Lung microvascular endothelial cell (primary cell): ENCODE measurements around the gene ZWILCH. TPM values are rescaled to one million over a fixed set of nuclear protein-coding genes. Genes with fewer than 3 reads are reported as not detected.
"Not testable (repeated sequence)": the region's sequence is repeated elsewhere in the genome, so short reads cannot be mapped to it uniquely, and the experiment has no call there.

Experiments used
- DNase-seq, 2 donors: peaks; one replicate each; pipeline versions ENCODE4 v3.0.0 to v3.0.0-alpha.2; 2010; ENCODE audit warnings: low read depth in 2 of 2
- total RNA-seq: library from RNA; depleted of rRNA; stranded (reverse); fragments of >200 nt; gene quantifications from 2 replicates; pipeline ENCODE4 v1.2.1, GENCODE V29; 2014

The ZWILCH gene
- total RNA-seq, 1 donor from 2014 or later = 8.3 TPM

DNA sequence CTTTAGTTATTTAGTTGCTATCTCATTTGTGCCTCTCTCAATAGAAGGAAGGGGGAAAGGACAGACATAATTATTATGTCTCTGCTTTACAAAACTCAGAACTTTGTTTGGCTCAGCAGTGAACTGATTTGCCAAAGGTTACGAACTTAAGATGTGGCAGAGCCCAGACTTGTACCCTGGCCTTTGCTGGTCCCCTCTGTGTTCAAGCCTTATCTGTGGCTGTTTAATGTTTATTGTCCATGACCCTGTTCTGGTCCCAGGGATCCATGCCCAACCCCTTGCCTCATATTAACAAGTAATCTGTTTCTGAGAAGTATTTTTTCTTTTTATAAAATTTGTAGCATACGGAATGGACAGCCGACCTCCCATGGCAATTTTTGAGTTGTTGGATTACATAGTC lies 18.2 kb upstream of the ZWILCH start:
- DNase-seq = no peak

DNA sequence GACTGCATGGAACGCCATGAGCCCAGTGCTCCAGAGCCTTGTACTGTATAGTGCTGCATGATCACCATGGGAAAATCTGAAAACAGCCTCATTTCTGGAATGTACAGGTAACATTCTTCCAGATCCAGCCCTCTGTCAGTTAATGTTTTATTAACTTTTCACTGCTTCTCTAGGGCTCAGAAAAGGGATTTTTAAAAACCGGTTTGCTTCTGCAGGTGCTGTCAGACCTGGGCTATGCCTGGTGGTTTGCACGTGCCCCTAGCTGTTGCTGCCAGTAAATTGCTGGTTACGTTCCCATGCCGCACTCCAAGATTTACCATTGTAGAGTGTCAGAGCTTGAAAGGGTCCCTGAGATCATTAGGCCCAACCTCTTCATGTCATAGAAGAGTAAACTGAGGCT lies 16.6 kb upstream of the ZWILCH start:
- DNase-seq = no peak

DNA sequence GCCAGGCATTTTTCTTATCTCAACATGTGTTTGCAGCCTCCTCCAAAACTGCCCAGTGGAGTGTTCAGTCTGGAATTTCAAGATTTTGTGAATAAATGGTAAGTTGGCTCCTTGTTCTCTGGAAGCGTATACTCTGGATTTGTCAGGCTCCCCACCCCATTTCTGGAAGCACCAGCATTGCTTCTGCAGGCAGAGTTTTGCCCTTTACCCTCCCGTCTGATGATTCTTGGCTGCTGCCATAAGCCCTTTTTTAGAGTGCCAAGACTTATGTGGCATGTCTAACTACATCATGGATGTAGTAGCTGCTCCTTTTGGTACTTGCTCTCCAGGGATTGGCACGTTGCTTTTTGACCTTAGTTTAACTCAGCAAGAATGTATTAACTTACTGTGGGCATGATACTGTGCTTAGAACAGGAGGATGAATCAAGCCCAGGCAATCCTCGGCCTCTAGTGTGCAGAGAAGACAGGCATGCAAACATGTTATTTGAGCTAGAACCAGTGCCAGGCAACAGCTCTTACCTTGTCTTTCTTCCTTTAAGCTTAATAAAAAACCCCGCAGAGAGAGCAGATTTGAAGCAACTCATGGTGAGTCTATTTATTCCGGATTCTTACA lies 15.8 kb upstream of the ZWILCH start:
- no peak for DNase-seq

DNA sequence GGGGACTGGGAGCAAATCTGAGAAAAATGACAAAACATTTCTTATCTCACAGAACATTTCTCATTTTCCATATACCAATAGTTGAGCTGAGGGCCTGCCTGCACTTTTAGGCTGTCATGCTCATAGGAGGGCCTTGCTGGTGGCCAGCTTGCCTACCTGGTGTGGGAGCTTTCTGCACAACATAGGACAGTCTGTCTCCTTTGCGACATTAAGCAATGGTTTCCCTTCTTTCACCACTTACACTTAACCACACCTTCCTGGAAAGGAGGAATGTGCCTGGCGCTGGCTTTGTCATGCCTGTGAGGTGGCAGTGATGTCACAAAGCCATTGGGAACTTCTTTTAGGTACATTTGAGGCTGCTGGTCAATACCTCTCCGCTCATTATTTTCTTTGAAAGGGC lies 13.3 kb upstream of the ZWILCH start:
- DNase-seq = no peak

DNA sequence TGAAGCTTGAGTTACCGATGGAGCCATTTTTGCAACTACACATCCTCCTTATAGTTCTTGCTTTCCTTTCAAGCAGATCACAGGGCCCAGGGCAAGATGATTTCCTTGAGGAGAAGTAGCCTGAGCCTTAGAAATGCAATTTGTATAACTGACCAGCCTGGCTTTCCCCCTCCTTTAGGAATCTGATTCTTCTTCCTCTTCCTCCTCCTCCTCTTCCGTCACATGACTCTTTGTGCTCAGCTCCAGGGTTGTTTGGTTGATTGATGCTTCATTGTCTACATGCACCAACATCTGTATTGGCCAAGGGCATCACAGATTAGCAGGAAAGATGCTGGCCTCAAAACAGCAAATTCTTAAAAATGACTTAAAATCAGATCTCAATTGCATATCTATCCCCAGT lies 10.9 kb upstream of the ZWILCH start:
- DNase-seq = no peak

DNA sequence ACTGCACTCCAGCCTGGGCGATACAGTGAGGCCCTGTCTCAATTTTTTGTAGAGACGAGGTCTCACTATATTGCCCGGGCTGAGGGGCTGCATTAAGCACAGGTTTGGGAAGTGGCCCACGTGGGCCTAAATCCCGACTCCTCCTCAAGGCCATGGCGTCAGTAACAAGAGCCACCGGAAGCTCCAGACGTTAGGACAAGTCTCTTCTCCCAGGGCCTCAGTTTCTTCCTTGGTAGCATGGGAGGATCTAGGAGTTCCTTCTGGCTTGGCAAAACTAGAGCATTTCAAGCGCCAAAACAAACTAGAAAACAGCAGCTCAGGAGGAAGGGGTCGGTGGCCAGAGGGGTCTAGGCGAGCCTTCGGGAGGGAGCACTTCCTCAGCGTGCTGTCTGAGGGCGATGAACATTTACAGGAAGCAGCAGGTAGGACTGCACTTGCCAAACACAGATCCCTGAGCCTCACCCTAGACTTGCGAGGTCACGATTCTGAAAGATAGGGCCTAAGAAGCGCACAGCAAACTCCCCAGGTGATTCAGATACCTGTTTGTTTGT lies 8.1 kb upstream of the ZWILCH start:
- DNase-seq = no peak

DNA sequence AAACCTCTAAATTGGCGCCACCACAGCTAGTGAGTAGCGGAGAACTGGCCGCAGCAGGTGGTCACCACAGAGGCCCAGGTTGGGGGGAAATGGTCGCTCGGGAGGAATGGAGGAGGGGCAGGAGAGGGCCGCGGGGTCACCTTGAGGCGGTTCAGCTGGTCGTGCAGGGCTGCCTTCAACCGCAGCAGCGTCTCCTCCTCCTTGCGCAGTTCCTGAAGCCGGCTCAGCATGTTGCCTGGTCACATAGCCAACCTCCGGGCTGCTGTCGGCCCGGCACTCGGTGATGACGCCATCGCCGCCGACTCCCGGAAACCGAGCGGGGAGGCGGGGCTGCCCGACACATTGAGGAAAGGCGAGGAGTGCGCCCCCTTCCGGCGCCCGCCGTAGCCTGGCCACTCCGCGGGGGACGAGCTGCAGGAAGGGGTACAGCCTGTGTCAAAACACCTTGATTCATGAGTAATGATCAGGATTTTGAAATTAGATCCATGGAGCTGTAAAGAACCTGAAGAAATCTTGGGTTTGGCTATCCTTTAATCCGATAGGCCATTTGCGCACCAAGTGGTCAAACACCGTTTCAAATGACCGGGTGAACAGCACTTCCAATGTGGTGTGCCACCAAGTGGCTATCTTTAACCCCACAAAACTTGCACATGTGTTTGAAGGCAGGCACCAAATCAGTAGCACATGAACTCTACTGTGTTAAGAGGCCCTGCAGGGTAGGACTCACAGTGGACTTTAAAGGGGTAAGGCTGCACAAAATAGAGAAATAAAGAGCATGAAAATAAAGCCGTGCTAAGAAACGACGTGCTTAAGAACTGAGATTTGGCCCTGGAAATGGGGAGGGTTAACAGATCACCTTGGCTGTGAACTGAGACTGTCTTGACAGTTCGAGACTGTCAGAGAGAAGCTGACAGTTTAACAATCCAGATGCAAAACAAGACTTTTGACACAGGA lies 7.3 kb upstream of the ZWILCH start, which contains the start of gene SNAPC5:
Gene SNAPC5, minus strand, starts transcription at position 261 of the 954 bp plus-strand sequence. Its CDS starts 31 bp downstream, at position 230.
- DNase-seq = peak; percentile 95 to 96

DNA sequence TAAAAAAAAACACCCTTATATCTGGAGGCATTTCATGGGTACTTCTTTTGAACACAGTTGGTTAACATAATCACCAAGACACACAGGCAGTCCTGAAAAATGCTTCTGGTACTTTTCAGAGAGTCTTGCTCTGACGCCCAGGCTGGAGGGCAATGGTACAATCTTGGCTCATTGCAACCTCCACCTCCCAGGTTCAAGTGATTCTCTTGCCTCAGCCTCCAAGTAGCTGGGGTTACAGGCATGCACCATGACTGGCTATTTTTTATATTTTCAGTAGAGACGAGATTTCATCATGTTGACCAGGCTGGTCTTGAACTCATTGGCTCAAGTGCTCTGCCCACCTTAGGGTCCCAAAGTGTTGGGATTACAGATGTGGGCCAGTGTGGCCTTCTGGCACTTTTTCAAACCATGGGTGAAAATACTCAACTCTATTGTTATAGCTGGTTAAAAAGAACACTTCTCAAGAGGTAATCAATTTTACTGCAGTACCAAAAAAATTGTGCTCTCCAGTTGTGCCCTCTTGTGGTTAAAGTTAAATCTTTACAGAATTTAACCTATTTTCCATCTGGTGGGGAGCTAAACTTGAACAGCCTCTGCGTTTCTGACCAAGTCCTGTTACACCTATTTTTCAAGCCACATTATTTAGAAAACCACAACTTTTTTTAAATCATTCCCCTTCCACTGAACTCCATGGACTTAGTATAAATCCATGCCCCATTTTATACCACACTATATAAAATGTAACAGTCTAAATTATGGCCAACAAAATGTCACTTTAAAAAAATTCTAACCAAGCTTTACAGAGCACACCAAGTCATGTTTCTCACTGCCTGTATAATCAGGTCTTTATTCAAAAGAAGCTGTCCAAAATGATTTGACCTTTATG lies 6.4 kb upstream of the ZWILCH start:
- peak; percentile 54 to 68 for DNase-seq

DNA sequence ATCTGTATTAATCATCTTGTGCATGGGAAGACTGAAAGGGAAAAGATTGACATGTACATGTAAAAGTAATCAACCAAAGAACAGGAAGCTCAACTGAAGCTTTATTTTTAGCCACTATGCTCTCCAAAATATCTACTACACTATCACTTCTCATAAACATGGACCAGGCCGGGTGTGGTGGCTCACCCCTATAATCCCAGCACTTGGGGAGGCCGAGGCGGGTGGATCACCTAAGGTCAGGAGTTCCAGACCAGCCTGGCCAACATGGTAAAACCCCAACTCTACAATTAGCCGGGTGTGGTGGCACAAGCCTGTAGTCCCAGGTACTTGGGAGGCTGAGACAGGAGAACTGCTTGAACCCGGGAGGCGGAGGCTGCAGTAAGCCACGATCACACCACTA lies 4.8 kb upstream of the ZWILCH start:
- not testable (repeated sequence) for DNase-seq

DNA sequence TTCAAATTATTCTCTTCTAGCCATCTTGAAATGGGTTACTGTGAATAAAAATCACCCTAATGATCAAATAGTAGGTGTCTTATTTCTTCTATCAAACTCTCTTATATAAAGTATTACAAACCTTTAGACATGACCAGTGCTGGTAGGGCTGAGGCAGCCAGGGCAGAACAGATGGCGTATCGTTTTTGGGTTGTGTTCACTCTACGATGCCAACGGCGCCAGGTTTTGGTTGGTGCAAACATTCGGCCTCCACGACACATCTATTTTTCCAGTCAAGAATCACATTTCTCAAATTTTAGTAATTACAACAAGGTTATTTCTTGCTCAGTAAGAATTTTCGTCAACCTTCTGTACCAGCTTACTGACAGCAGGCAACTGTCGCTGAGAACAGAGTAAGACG lies 2.6 kb upstream of the ZWILCH start:
- DNase-seq = no peak

DNA sequence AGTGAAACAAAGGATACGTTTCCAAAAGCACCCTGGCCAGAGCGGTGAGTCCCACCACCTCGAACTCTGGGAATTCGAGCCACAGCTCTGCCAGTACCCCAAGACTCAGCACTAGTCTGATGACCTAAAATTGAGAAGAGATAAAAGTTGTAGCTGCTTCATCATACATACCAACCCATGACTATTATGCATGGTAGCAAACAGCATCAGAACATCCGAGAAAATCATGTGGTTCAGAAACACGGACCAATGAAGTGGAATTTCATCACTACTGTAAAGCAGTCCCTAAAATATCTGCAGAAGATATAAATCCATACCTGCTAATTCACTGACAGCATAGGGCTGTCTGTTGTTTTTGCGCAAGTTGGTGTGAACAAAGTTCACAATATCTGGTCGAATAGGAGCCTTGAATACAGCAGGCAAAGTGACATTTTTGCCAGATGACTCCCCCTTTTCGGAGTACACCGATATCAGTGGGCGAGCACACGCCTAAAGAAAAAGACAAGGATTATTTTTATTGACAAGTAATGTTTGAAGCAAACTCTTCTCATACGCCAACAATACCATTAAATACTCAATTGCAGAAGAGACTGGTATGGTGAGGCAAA lies 2.0 kb upstream of the ZWILCH start:
- DNase-seq = peak in 1 of 2 donors; percentile 17

DNA sequence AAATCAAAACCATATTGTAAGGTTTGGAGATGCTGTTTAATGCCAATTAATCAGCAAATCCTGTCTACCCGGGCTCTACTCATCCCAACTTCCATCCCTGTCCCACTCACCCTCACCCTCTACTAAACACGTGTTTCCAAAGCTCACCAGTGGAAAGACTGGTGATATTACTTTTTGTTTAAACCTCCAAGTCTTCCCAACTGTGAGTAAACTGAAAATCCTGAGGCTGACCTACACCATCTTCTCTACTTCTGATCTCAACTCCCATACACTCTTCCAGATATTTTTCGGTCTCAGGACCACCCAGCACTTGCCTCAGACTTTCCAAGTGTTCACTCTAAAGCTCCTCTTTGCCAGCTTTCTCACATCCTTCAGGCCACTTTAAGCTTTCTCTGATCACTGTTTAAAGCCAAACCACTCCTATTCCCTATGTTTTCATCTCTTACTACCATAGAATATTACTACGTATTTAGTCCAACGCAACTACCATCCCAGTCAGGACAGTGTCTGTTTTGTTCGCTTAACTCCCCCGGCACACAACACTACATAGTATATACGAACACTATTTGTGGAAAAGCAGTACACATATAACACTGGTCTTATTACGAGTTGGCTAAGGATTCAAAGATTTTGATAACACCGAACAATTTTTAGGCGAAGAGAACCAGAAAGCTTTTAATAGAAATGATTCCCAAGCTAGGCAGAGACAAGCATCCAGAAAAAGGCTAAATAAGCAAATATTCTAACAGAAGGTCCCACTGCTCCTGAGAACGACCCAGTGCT lies 1.2 kb upstream of the ZWILCH start:
- DNase-seq = peak in 1 of 2 donors; percentile 25

DNA sequence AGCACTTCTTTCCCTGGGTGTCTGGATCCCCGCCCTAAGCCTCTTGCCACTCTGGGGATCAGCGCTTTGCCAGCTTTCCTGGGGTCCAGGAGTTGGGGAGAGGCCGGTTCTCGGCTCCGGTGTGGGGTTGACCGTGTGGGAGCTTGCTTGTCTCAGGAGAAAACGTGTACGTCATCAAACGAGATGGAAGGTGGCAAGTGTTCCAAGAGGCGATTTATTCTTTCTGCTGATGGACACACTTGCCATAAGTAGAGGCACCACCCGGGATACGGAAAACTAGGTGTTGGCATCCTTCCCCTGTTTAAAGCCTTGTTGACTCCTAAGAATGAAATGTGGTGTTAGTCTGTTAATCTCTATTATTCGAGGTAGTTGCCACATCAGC lies 295 bp downstream of the ZWILCH start:
- peak in 1 of 2 donors; percentile 57 for DNase-seq

DNA sequence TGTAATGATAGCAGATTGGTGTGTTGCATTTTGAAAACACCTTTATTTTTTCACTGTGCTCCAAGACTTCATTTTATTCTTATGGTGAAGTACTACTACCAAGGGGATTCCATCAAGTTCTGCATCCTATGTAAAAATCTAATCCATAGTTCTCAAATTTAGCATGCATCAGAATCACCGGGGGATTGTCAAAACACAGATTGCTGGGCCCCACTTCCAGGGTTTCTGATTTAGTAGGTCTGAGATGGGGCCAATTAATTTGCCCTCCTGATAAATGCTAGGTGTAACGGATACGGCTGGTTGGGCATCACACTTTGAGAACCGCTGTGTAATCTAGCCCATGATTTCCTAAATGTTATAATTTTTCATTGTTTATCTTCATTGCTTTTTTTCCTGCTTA lies 692 bp downstream of the ZWILCH start:
- DNase-seq = no peak

DNA sequence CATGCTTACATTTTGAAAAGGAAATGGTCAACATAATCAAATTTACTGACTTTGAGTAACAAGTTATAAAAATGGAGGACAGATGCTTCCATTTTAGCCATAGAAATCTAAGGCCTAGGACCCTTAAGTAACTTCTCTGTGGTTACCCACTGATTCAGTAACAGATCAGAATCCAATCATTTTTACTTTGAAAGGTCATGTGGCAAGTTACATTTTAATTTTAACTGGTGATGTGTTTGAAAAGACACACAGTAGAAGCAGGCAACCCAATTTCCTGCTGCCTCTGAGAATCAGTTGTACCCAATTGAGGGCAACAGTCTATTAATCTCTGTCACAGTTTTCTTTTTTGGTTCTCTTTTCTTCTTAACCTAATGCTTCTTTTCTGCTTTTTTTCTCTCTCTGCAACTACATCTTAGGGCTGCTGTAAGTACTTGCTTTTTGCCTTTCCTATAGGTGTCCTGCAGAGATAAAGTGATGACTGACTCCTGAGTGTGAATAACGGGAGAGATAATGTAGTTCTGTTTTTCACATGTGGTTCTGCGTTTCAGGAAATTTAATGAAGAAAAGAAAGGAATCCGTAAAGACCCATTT lies 3.3 kb downstream of the ZWILCH start:
- no peak for DNase-seq

DNA sequence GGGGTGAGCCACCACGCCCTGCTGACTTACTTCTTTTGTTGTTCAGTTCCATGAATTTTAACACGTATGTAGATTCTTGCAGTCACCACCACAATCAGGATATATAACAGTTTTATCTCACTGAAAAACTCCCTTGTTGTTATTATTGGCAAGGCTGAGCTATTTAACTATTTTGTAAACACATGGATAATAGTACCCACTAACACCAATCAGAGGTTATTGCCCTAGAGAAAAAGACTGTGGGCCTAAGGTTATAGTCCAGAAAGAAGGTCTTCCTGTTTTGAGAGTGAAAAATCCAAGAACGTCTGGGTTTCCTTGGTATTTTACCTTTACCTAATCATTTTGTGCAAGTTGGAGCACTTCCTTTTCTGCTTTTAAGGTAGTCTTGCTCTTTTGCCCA lies 9.5 kb downstream of the ZWILCH start:
- DNase-seq = peak in 1 of 2 donors; percentile 27

DNA sequence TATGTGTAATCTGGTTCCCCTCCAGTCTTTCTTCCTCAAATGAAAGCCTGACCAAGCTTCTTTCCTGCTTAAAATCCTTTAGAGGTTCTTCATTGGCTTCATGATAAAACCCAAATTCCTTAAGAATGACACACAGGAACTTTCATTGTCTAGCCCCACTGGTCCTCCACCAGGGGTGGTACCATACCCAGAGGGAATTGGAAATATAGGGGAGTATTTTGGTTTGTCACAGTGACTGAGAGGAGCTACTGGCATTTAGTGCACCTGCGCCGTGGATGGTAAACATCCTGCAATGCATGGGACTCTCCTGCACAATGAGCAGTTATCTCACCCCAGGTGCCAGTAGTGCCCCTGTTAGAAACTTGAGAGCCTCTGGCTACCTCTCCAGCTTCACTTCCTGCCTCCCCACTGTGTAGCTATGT lies 10.8 kb downstream of the ZWILCH start:
- DNase-seq = peak in 1 of 2 donors; percentile 47

DNA sequence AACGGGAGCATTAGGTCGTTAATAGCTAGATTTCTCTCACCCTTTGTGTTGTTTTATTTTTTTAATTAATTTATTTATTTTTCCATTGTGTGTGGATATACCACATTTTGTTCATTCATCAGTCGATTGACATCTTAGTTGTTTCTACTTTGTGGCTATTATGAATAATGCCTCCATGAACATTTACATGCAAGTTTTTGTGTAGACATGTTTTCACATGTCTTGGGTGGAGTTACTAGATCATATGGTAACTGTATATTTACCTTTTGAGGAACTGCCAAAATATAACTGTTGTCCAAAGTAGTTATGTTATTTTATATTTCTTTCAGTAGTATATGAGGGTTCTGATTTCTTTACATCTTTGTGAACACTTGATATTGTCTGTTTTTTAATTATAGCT lies 18.8 kb downstream of the ZWILCH start:
- no peak for DNase-seq

DNA sequence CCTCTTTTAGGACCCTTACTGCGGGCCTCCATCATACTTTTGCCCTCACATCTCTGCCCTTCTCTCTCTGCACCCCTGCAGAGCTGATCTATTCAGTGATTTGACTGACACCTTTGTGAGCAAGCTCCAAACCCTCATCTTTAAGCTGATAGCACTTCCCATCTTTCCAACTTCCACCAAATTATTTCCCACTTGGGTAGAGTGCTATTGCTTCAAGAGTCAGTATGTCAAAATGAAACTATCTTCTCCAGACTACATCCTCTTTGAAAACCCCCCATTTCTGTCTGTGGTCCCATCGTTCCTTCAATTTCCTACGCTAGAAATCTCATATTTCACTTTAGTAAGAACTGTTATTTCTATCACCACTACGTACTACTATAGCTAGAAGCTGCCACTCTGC lies 19.7 kb downstream of the ZWILCH start:
- DNase-seq = no peak

DNA sequence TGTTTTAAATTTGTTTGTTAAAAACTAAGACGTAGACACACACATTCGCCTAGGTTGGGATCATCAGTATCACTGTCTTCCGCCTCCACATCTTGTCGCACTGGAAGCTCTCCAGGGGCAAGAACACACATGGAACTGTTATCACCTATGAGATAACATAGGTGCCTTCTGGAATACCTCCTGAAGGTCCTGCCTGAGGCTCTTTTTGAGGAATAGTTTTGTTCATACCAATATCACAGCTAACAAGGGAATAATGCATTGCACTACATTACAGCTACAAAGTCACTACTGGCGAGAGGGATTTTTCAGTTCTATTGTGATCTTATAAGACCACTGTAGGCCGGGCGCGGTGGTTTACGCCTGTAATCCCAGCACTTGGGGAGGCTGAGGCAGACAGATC lies 29.9 kb downstream of the ZWILCH start:
- DNase-seq = no peak
